K562 (cell line): ENCODE data around the gene GNAI2. TPM values are rescaled to one million over a fixed set of nuclear protein-coding genes. Genes with fewer than 3 reads are reported as not detected.

Source experiments
- ATAC-seq: fragments of 200-7000 bp; cut with Tn5 transposase; 3 replicates; pipeline ENCODE4 v1.9.1; 2020; ENCODE audit warnings: moderate library complexity
- BruUV-seq: library from RNA; stranded (reverse); fragments of 400-500 nt; replicated peaks from 2 replicates; lab custom pipeline; 2021; lab: Mats Ljungman, UMichigan
- CTCF ChIA-PET: fragments of 300-600 bp; formaldehyde crosslinking; extraction: SDS; loops from one replicate; lab custom pipeline; 2021; ENCODE audit warnings: low intra/inter-chr PET ratio; lab: Yijun Ruan, JAX
- POLR2A ChIA-PET: fragments of 300-600, 350-650 bp; sonication (Branson Sonifier 250); formaldehyde crosslinking; extraction: SDS; loops from one replicate; lab custom pipeline; 2021; ENCODE audit warnings: antibody characterized with exemption, inconsistent platforms; lab: Yijun Ruan, JAX
- DNase-seq, 4 experiments: peaks; one replicate each; pipeline versions ENCODE4 v3.0.0 to v3.0.0-alpha.2; 2011 to 2018; ENCODE audit warnings: low spot score in 3 of 4, mixed read lengths in 3 of 4; ENCODE audit errors: extremely low read depth in 1 of 4
- FAIRE-seq: peaks from 2 replicates; lab custom pipeline; 2011; peaks lifted over from hg19 to GRCh38; lab: Jason Lieb, UNC
- H2AFZ ChIP-seq: 2 replicates; pipeline ENCODE4 v1.6.0; 2011; ENCODE audit warnings: low read depth, low read length, control low read depth, inconsistent platforms
- H3K27ac ChIP-seq: fragments of 200-600 bp; 3 replicates; pipeline ENCODE4 v1.8.0; 2011; ENCODE audit warnings: low read depth, mild to moderate bottlenecking, control low read depth, inconsistent platforms, low read length, moderate library complexity, mixed read lengths; ENCODE audit errors: extremely low read depth
- H3K27me3 ChIP-seq, 2 experiments: fragments of 300-600 bp in 1 of 2; 2 replicates in 1 of 2; 3 replicates in 1 of 2; pipeline versions ENCODE4 v1.6.0 to v1.8.0; 2011; ENCODE audit warnings: inconsistent platforms in 2 of 2, low read length in 2 of 2, mild to moderate bottlenecking in 1 of 2, mixed read lengths in 1 of 2, moderate library complexity in 1 of 2; ENCODE audit not compliant: control insufficient read depth in 2 of 2, insufficient read depth in 2 of 2
- H3K36me3 ChIP-seq: fragments of 300-600 bp; 3 replicates; pipeline ENCODE4 v1.8.0; 2011; ENCODE audit warnings: mild to moderate bottlenecking, low read length, inconsistent platforms; ENCODE audit not compliant: control insufficient read depth, insufficient read depth
- H3K4me1 ChIP-seq, 2 experiments: fragments of 200-600 bp in 1 of 2; replicated peaks in 1 of 2; 2 replicates in 1 of 2; 3 replicates in 1 of 2; pipeline versions ENCODE4 v1.5.1 to v1.8.0; 2011; ENCODE audit warnings: inconsistent platforms in 2 of 2, low read length in 2 of 2, mild to moderate bottlenecking in 1 of 2, mixed read lengths in 1 of 2, moderate library complexity in 1 of 2; ENCODE audit not compliant: control insufficient read depth in 2 of 2, insufficient read depth in 2 of 2
- H3K4me2 ChIP-seq: 2 replicates; pipeline ENCODE4 v1.6.1; 2011; ENCODE audit warnings: low read length, control low read depth, inconsistent platforms, mixed read lengths; ENCODE audit not compliant: insufficient read depth
- H3K4me3 ChIP-seq: fragments of 200-600 bp; sonication (generic), shearing (Covaris generic); 2 replicates; pipeline ENCODE4 v1.5.1; 2016; ENCODE audit warnings: control low read depth, inconsistent platforms
- H3K79me2 ChIP-seq: fragments of 200-600 bp; 3 replicates; pipeline ENCODE4 v1.8.0; 2011; ENCODE audit warnings: low read length, inconsistent platforms; ENCODE audit not compliant: control insufficient read depth, insufficient read depth
- H3K9ac ChIP-seq, 2 experiments: 2 replicates each; pipeline versions ENCODE4 v1.6.0 to v1.6.1; 2011; ENCODE audit warnings: low read depth in 2 of 2, low read length in 2 of 2, control low read depth in 1 of 2, inconsistent platforms in 1 of 2, mild to moderate bottlenecking in 1 of 2, mixed read lengths in 1 of 2; ENCODE audit not compliant: insufficient read depth in 1 of 2
- H3K9me1 ChIP-seq: one replicate; pipeline ENCODE4 v1.6.0; 2011; ENCODE audit warnings: inconsistent platforms, mild to moderate bottlenecking, low read length, moderate library complexity; ENCODE audit not compliant: control insufficient read depth, insufficient read depth
- H3K9me3 ChIP-seq: replicated peaks from 2 replicates; pipeline ENCODE4 v1.5.1; 2011; ENCODE audit warnings: low read depth, low read length, inconsistent platforms; ENCODE audit not compliant: control insufficient read depth, insufficient read depth
- H4K20me1 ChIP-seq: replicated peaks from 2 replicates; pipeline ENCODE4 v1.6.1; 2011; ENCODE audit warnings: low read length, inconsistent platforms, mixed read lengths; ENCODE audit not compliant: control insufficient read depth, insufficient read depth
- RAD21 ChIP-seq, 2 experiments: fragments of 250-450 bp in 1 of 2; fragments of 450-650 bp in 1 of 2; sonication (Bioruptor Pico) in 1 of 2; formaldehyde crosslinking in 1 of 2; IDR thresholded peaks in 1 of 2; conservative IDR thresholded peaks in 1 of 2; 2 replicates each; pipeline versions ENCODE4 v1.4.0 to v1.8.0; 2020 to 2022; ENCODE audit warnings: mild to moderate bottlenecking in 2 of 2, moderate library complexity in 1 of 2
- TEAD1 ChIP-seq, 2 experiments: fragments of 450-650 bp in 1 of 2; sonication (generic) in 1 of 2; formaldehyde crosslinking; IDR thresholded peaks; 2 replicates each; pipeline versions ENCODE4 v1.4.0 to v1.8.0; 2020 to 2022; ENCODE audit warnings: mild to moderate bottlenecking in 2 of 2, missing genetic modification reagents in 1 of 2
- U2AF1 ChIP-seq: fragments of 200-400 bp; formaldehyde crosslinking; optimal IDR thresholded peaks from 2 replicates; pipeline ENCODE3; 2017; ENCODE audit warnings: mild to moderate bottlenecking, low read depth, low read length, moderate library complexity
- WGBS: fragments of 100-300 bp; shearing (Covaris generic); methylation state at CpG from one replicate; pipeline ENCODE4 v1.1.6; 2016; ENCODE audit warnings: low coverage, mixed read lengths; ENCODE audit not compliant: insufficient coverage; ENCODE audit errors: missing lambda C conversion rate; 5-methylcytosine and 5-hydroxymethylcytosine counted together
- in situ Hi-C: fragments of 300-500 bp; cut with MboI; formaldehyde crosslinking; loops from 4 replicates; pipeline ENCODE4 v1.15.0; 2018; ENCODE audit warnings: inconsistent platforms, mixed read lengths
- intact Hi-C: fragments of 100-400 bp; cut with micrococcal nuclease; formaldehyde crosslinking; loops from 2 replicates; pipeline ENCODE4 v1.14.2; 2022
- polyA plus RNA-seq, 8 experiments: library from polyadenylated mRNA; depleted of rRNA in 4 of 8; stranded (reverse) in 5 of 8; unstranded in 3 of 8; fragments of >200 nt; fragmentation: Nextera tagmentation in 2 of 8; fragmentation: Illumina TruSeq in 1 of 8; extraction: Ambion mirVana in 2 of 8; extraction: Trizol in 1 of 8; gene quantifications; 2 replicates each; pipeline versions ENCODE4 v1.2.1 to v1.2.3, GENCODE V29; 2011 to 2014; ENCODE audit warnings: inconsistent platforms in 1 of 8, missing spikeins in 1 of 8
- total RNA-seq, 7 experiments: library from RNA; depleted of rRNA in 6 of 7; stranded (reverse); fragments of >200 nt in 6 of 7; fragmentation: Illumina TruSeq in 2 of 7; extraction: Trizol in 2 of 7; gene quantifications; 2 replicates each; pipeline versions ENCODE4 v1.2.1 to v1.2.3, GENCODE V29; 2011 to 2021; ENCODE audit warnings: low replicate concordance in 1 of 7
- TF ChIP-seq, protein P1 (sequence below), 3 experiments: IDR thresholded peaks in 2 of 3; conservative IDR thresholded peaks in 1 of 3; 2 replicates each; pipeline ENCODE4 v1.5.1; 2011 to 2012; ENCODE audit warnings: low read length in 3 of 3, mild to moderate bottlenecking in 3 of 3, control low read depth in 2 of 3, improper control_type of control experiment in 1 of 3, inconsistent platforms in 1 of 3, low read depth in 1 of 3, mixed read lengths in 1 of 3, moderate library complexity in 1 of 3; ENCODE audit not compliant: insufficient read depth in 2 of 3

Gene GNAI2
- total and polyA plus RNA-seq, 9 of the 15 experiments (the other 6 are each of a cell fraction or from before 2014, with no cell fraction given) = 1.1 to 72.2 (median 42.7) TPM

DNA sequence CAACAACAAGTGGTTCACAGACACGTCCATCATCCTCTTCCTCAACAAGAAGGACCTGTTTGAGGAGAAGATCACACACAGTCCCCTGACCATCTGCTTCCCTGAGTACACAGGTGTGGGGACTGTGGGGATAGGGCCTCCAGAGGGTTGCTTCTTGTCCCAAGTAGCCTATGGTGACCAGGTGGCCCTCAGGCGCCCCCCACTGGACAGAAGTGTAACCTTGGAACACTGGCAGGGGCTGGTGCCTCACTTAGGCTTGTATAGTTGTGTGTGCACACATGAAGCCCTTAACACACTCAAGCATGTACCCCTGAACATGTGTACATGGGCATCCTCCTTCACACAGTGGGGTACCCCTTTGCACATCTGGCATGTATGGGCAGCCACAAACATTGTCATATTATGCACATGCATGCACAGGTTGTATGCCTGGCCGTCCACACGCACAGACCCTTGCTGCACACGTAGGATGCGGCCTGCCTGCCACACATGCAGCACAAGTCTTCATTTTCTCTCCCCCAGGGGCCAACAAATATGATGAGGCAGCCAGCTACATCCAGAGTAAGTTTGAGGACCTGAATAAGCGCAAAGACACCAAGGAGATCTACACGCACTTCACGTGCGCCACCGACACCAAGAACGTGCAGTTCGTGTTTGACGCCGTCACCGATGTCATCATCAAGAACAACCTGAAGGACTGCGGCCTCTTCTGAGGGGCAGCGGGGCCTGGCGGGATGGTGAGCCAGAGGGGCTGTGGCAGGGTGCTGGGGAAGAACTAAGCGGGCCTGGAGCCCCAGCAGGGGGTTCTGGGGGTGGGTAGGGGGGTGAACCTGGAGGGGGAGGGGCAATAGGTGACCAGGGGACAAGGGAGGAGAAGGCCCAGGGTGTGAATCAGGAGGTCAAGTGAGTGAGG, 21.2 kb downstream of the GNAI2 start:
- ChIA-PET CTCF (no interaction called here), POLR2A (interaction anchor here (0.6 to 1.5 kb wide), 2 partner anchors 11 to 1350 kb away, joined by 3 to 5 read pairs; no protein-coding TSS in a partner anchor)
- H3K36me3 ChIP-seq = peaks cover 28% of the 10 kb centered on the region; the same call in 2 of the 3 replicates
- peaks cover 4% of the 10 kb centered on the region; the same call in 1 of the 2 replicates for H3K9me3 ChIP-seq
- in situ Hi-C loops (no loop called here), intact Hi-C loops (no loop called here)
- no peaks in the 10 kb centered on the region for H4K20me1 ChIP-seq
- TF ChIP-seq U2AF1 = no peak
- peak in 1 of 2 experiments; percentile 12; a peak in 1 of 4 replicates for TF ChIP-seq RAD21 (CRISPR knock-in tag; conservative IDR thresholded peaks at IDR 0.05 in 1 of 2, IDR thresholded peaks at IDR 0.05 in 1 of 2)
- no peak for TF ChIP-seq TEAD1 (CRISPR knock-in tag; IDR thresholded peaks at IDR 0.05)
- TF ChIP-seq, protein P1, sequence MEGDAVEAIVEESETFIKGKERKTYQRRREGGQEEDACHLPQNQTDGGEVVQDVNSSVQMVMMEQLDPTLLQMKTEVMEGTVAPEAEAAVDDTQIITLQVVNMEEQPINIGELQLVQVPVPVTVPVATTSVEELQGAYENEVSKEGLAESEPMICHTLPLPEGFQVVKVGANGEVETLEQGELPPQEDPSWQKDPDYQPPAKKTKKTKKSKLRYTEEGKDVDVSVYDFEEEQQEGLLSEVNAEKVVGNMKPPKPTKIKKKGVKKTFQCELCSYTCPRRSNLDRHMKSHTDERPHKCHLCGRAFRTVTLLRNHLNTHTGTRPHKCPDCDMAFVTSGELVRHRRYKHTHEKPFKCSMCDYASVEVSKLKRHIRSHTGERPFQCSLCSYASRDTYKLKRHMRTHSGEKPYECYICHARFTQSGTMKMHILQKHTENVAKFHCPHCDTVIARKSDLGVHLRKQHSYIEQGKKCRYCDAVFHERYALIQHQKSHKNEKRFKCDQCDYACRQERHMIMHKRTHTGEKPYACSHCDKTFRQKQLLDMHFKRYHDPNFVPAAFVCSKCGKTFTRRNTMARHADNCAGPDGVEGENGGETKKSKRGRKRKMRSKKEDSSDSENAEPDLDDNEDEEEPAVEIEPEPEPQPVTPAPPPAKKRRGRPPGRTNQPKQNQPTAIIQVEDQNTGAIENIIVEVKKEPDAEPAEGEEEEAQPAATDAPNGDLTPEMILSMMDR (IDR thresholded peaks at IDR 0.05 in 2 of 3, conservative IDR thresholded peaks at IDR 0.05 in 1 of 3; ENCODE audit: insufficient read depth in 2 of 3, low read depth in 1 of 3, low read length in 3 of 3) = peak; percentile 6 to 46 (median 29); a peak in 2 of 6 replicates
- H3K79me2 ChIP-seq = peaks cover 3% of the 10 kb centered on the region; the same call in 1 of the 3 replicates
- H3K4me1 ChIP-seq = peaks cover 3 to 31% of the 10 kb centered on the region in 2 experiments; a peak in 4 of 5 replicates
- no peak overlapping the region for H3K4me3 ChIP-seq
- H3K9ac ChIP-seq = no peak overlapping the region; a peak in 1 of 4 replicates
- 0 out of 3 replicates have a peak, but pooled peaks have one; percentile 14 for ATAC-seq
- WGBS = 78% methylated on average over 4 of the region's 20 CpGs
- BruUV-seq = no TSS peak
- H2AFZ ChIP-seq = no peak overlapping the region
- no peaks in the 10 kb centered on the region for H3K9me1 ChIP-seq
- FAIRE-seq = no peak
- peak in 2 of 4 experiments; percentile 33 to 34 for DNase-seq
- no peaks in the 10 kb centered on the region for H3K27me3 ChIP-seq
- no peak overlapping the region for H3K27ac ChIP-seq
- H3K4me2 ChIP-seq = no peak overlapping the region
